Omental fat pad (tissue), 4 donors: ENCODE results near the gene KIF2A. TPM values are rescaled to one million over a fixed set of nuclear protein-coding genes. Genes with fewer than 3 reads are reported as not detected.

Experiments used
- ATAC-seq: fragments of 150-250 bp; one replicate; pipeline ENCODE4 v1.9.1; 2016; ENCODE audit warnings: mild to moderate bottlenecking, moderate library complexity; ENCODE audit not compliant: low FRiP score
- DNase-seq: peaks from one replicate; pipeline ENCODE4 v3.0.0-alpha.2; 2019; ENCODE audit warnings: low spot score
- CTCF ChIP-seq, 3 donors: fragments of 450-650 bp; IDR thresholded peaks; one replicate each; pipeline ENCODE4 v1.5.1; 2016 to 2017; ENCODE audit warnings: antibody characterized with exemption in 3 of 3, mild to moderate bottlenecking in 3 of 3, moderate library complexity in 2 of 3
- total RNA-seq, 4 donors: library from RNA; depleted of rRNA; stranded (reverse); fragments of >200 nt; gene quantifications; one replicate each; pipeline ENCODE4 v1.1.0, GENCODE V29; 2016

The KIF2A gene
- total RNA-seq, 4 donors from 2014 or later: 19.3 to 37.6 (median 35.9) TPM

GRCh38 chr5:62306323-62306895, 403 bp downstream of the KIF2A start:
- TF ChIP-seq CTCF (IDR thresholded peaks at IDR 0.05): no peak
- ATAC-seq (peak; percentile 55), DNase-seq (peak; percentile 29)

GRCh38 chr5:62306896-62307689, 1.1 kb downstream of the KIF2A start:
- no peak for TF ChIP-seq CTCF (IDR thresholded peaks at IDR 0.05)
- no peak for DNase-seq
- peak; percentile 36 for ATAC-seq

GRCh38 chr5:62308439-62308838, 2.4 kb downstream of the KIF2A start:
- ATAC-seq: no peak
- TF ChIP-seq CTCF (IDR thresholded peaks at IDR 0.05): no peak
- DNase-seq: no peak

DNA sequence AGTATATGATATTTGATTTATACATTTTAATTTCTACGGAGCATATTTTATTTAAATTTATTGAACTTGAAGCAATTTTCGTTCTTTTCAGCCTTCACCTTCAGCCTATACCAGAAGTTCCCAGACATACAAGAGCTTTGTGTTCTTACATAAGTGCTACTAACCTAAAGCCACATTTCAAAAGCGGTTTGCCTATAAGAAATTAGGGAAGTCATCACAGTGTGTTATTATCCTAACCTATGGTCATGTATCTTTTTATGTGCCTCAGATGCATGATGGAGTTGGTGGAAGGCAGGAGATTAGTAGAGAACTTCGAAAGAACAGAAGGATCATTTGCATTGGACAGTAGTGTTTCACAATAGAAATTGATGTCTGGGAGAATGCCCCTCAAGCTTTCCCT, 3.1 kb downstream of the KIF2A start:
- DNase-seq (no peak), ATAC-seq (no peak)
- TF ChIP-seq CTCF (IDR thresholded peaks at IDR 0.05): no peak

GRCh38 chr5:62310426-62311143, 4.6 kb downstream of the KIF2A start:
- no peak for DNase-seq
- TF ChIP-seq CTCF (IDR thresholded peaks at IDR 0.05): no peak
- ATAC-seq: no peak

- no peak for ATAC-seq
- DNase-seq: no peak
- TF ChIP-seq CTCF (IDR thresholded peaks at IDR 0.05): no peak
Measured at GRCh38 chr5:62312036-62312435, 6.0 kb downstream of the KIF2A start.
